Suppressor macrophage (primary cell): Measurements from ENCODE around the gene KCNC1.

Source experiments
- DNase-seq, 4 experiments: peaks; one replicate each; pipeline ENCODE4 v3.0.0-alpha.2; 2020 to 2022

KCNC1 gene

DNA sequence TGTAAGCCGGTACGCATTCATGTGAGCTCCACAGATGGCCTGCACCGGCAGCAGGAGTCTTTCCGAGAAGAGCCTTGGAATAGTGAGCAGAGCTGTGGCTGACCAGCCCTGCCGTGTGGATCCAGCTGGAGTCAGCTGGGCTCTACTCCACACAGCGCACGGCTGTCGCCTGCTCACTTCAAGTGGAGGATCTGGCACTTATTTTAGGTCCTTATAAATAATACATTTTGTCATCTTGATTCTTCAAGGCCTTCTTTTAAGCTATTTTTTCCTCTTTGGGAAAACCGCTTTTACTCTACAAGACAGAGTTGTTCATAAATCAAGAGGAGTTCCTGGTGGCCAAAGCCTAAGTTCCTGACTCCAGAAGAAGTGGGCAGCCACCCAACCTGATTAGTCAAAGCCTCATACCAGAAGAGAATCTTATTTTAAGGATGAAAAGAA, 93.8 kb downstream of the KCNC1 start:
- DNase-seq: no peak

DNA sequence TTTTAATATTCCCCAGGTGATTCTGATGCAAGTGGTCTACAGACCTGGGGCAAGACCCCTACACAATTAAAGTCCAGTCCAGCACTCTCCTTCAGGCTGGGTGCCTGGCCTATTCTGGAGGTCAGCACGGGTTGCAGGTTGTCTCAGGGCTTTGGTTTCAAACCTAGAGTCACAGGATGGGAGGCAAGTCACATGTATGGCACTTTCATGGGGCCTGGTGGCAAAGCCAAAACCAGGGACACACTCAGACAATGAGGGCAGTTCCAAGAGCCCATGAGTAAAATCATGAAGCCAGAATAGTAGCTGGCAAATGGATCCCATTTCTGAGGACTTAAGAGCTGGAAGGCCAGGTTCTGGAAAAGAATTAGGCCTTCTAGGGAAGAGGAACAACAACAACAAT, 96.6 kb downstream of the KCNC1 start:
- no peak for DNase-seq

DNA sequence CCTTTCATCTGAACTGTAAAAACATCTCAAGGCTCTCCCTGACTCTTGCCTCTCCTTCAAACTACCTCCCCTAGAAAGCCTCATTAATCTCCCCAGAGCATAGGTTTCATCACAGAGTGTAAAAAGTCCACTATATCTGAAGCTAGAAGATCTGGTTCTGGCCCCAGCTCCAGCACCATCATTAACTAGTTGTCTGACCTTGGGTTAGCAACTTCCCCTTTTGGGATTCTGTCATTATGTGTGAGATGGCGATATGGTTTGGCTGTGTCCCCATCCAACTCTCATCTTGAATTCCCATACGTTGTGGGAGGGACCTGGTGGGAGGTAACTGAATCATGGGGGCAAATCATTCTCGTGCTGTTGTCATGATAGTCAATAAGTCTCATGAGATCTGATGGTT, 97.3 kb downstream of the KCNC1 start:
- peak in 1 of 4 experiments; percentile 5 for DNase-seq
